IMR-90 (cell line): ENCODE results near the gene SLC6A7. TPM values are rescaled to one million over a fixed set of nuclear protein-coding genes. Genes with fewer than 3 reads are reported as not detected.

Source experiments
- ATAC-seq: fragments of 200-7000 bp; cut with Tn5 transposase; 2 replicates; pipeline ENCODE4 v1.9.1; 2020; ENCODE audit warnings: low read depth, mild to moderate bottlenecking, moderate library complexity
- BruUV-seq: library from RNA; stranded (reverse); fragments of 400-500 nt; replicated peaks from 2 replicates; lab custom pipeline; 2021; lab: Mats Ljungman, UMichigan
- CTCF ChIA-PET: fragments of 300-600 bp; formaldehyde crosslinking; extraction: SDS; loops from one replicate; lab custom pipeline; 2021; ENCODE audit warnings: antibody characterized with exemption; lab: Yijun Ruan, JAX
- POLR2A ChIA-PET: fragments of 300-600 bp; sonication (Branson Sonifier 250); formaldehyde crosslinking; loops from one replicate; lab custom pipeline; 2022; ENCODE audit warnings: antibody characterized with exemption; ENCODE audit not compliant: unreplicated experiment; lab: Charles Lee
- DNase-seq: peaks from one replicate; pipeline ENCODE4 v3.0.0; 2013
- H2AFZ ChIP-seq: replicated peaks from 2 replicates; pipeline ENCODE3; 2013; ENCODE audit warnings: low read length, mild to moderate bottlenecking; ENCODE audit not compliant: poor library complexity
- H2AK5ac ChIP-seq: 2 replicates; pipeline ENCODE4 v1.6.1; 2013; ENCODE audit warnings: low read depth, low read length, inconsistent platforms
- H2AK9ac ChIP-seq: replicated peaks from 2 replicates; pipeline ENCODE3; 2013; ENCODE audit warnings: mild to moderate bottlenecking, low read depth, low read length, moderate library complexity; ENCODE audit not compliant: poor library complexity
- H2BK120ac ChIP-seq: 2 replicates; pipeline ENCODE4 v1.6.1; 2013; ENCODE audit warnings: low read depth, low read length, inconsistent platforms
- H2BK15ac ChIP-seq: 3 replicates; pipeline ENCODE4 v1.6.1; 2013; ENCODE audit warnings: low read depth, low read length, inconsistent platforms
- H2BK20ac ChIP-seq: 2 replicates; pipeline ENCODE4 v1.6.1; 2013; ENCODE audit warnings: low read depth, mild to moderate bottlenecking, inconsistent platforms, low read length, moderate library complexity
- H2BK5ac ChIP-seq: 2 replicates; pipeline ENCODE4 v1.6.1; 2013; ENCODE audit warnings: mild to moderate bottlenecking, low read depth, low read length, inconsistent platforms; ENCODE audit not compliant: poor library complexity, severe bottlenecking
- H3K14ac ChIP-seq: replicated peaks from 2 replicates; pipeline ENCODE4 v1.6.1; 2013; ENCODE audit warnings: low read depth, low read length, inconsistent platforms
- H3K18ac ChIP-seq: 2 replicates; pipeline ENCODE4 v1.6.1; 2013; ENCODE audit warnings: low read depth, low read length, control low read depth
- H3K23ac ChIP-seq: 2 replicates; pipeline ENCODE4 v1.6.1; 2013; ENCODE audit warnings: low read depth, low read length, inconsistent platforms
- H3K27ac ChIP-seq: 2 replicates; pipeline ENCODE4 v1.5.1; 2013; ENCODE audit warnings: mild to moderate bottlenecking, control low read depth, low read length; ENCODE audit not compliant: insufficient read depth
- H3K27me3 ChIP-seq: 2 replicates; pipeline ENCODE4 v1.6.1; 2013; ENCODE audit warnings: low read length; ENCODE audit not compliant: control insufficient read depth, insufficient read depth
- H3K36me3 ChIP-seq: 2 replicates; pipeline ENCODE4 v1.6.1; 2013; ENCODE audit warnings: low read length, mixed read lengths; ENCODE audit not compliant: control insufficient read depth, insufficient read depth
- H3K4ac ChIP-seq: 2 replicates; pipeline ENCODE4 v1.6.1; 2013; ENCODE audit warnings: low read depth, low read length, inconsistent platforms
- H3K4me1 ChIP-seq: 2 replicates; pipeline ENCODE4 v1.6.1; 2013; ENCODE audit warnings: low read length, mixed read lengths; ENCODE audit not compliant: control insufficient read depth, insufficient read depth
- H3K4me2 ChIP-seq: 2 replicates; pipeline ENCODE4 v1.6.1; 2013; ENCODE audit warnings: low read depth, mild to moderate bottlenecking, control low read depth, low read length, moderate library complexity
- H3K4me3 ChIP-seq: 2 replicates; pipeline ENCODE4 v1.5.1; 2013; ENCODE audit warnings: low read depth, mild to moderate bottlenecking, control low read depth, low read length, moderate library complexity; ENCODE audit not compliant: insufficient read depth
- H3K56ac ChIP-seq: 2 replicates; pipeline ENCODE4 v1.6.1; 2013; ENCODE audit warnings: low read length, inconsistent platforms; ENCODE audit not compliant: insufficient read depth; ENCODE audit errors: extremely low read depth
- H3K79me1 ChIP-seq, 2 experiments: 2 replicates each; pipeline ENCODE4 v1.6.1; 2013; ENCODE audit warnings: low read length in 2 of 2, inconsistent platforms in 1 of 2, low read depth in 1 of 2
- H3K9ac ChIP-seq: 2 replicates; pipeline ENCODE4 v1.6.1; 2013; ENCODE audit warnings: low read depth, low read length, control low read depth
- H3K9me1 ChIP-seq: 2 replicates; pipeline ENCODE4 v1.6.1; 2013; ENCODE audit warnings: low read length, inconsistent platforms; ENCODE audit not compliant: insufficient read depth
- H3K9me3 ChIP-seq: 2 replicates; pipeline ENCODE4 v1.6.1; 2013; ENCODE audit warnings: low read length; ENCODE audit not compliant: control insufficient read depth, insufficient read depth
- H4K20me1 ChIP-seq: 2 replicates; pipeline ENCODE4 v1.6.1; 2013; ENCODE audit warnings: low read length, inconsistent platforms; ENCODE audit not compliant: insufficient read depth
- H4K5ac ChIP-seq: 2 replicates; pipeline ENCODE4 v1.6.1; 2013; ENCODE audit warnings: mild to moderate bottlenecking, low read depth, low read length, control low read depth
- H4K8ac ChIP-seq, 2 experiments: 2 replicates each; pipeline ENCODE4 v1.6.1; 2013; ENCODE audit warnings: low read depth in 2 of 2, low read length in 2 of 2, control low read depth in 1 of 2, inconsistent platforms in 1 of 2
- H4K91ac ChIP-seq: 2 replicates; pipeline ENCODE4 v1.6.1; 2013; ENCODE audit warnings: low read depth, low read length, inconsistent platforms; ENCODE audit not compliant: insufficient read depth
- BHLHE40 ChIP-seq: fragments of 150-350 bp; IDR thresholded peaks from 2 replicates; pipeline ENCODE4 v1.6.1; 2016; ENCODE audit warnings: mild to moderate bottlenecking, low read depth, low read length
- CTCF ChIP-seq: conservative IDR thresholded peaks from 2 replicates; pipeline ENCODE4 v1.5.1; 2012; ENCODE audit warnings: mild to moderate bottlenecking, low read depth, low read length, improper control_type of control experiment
- MAFK ChIP-seq: IDR thresholded peaks from 2 replicates; pipeline ENCODE4 v1.6.1; 2012; ENCODE audit warnings: low read depth, low read length, improper control_type of control experiment
- RCOR1 ChIP-seq: IDR thresholded peaks from 2 replicates; pipeline ENCODE4 v1.6.1; 2012; ENCODE audit warnings: mild to moderate bottlenecking, low read length, improper control_type of control experiment; ENCODE audit not compliant: insufficient replicate concordance
- USF2 ChIP-seq: fragments of 150-350 bp; IDR thresholded peaks from 2 replicates; pipeline ENCODE4 v1.6.1; 2017; ENCODE audit warnings: mild to moderate bottlenecking, antibody characterized with exemption, low read length, low read depth
- WGBS, 2 experiments: methylation state at CpG; one replicate each; pipeline versions ENCODE4 v1.1.5 to v1.1.7; 2013; ENCODE audit warnings: missing lambda C conversion rate in 2 of 2; ENCODE audit not compliant: insufficient read length in 1 of 2; ENCODE audit errors: extremely low coverage in 2 of 2; 5-methylcytosine and 5-hydroxymethylcytosine counted together
- dilution Hi-C: fragments of 300-500 bp; cut with HindIII; formaldehyde crosslinking; loops from one replicate; pipeline ENCODE4 v1.14.3; 2018; ENCODE audit warnings: low sequenced_read_pairs; ENCODE audit not compliant: unreplicated experiment
- in situ Hi-C: fragments of 300-500 bp; cut with MboI; formaldehyde crosslinking; loops from 3 replicates; pipeline ENCODE4 v1.14.3; 2019; ENCODE audit warnings: low sequenced_read_pairs, inconsistent platforms, mixed read lengths
- intact Hi-C: fragments of 100-400 bp; cut with micrococcal nuclease; formaldehyde crosslinking; loops from 2 replicates; pipeline ENCODE4 v1.10.0; 2022
- polyA plus RNA-seq, 3 experiments: library from polyadenylated mRNA; depleted of rRNA; stranded (reverse); fragments of >200 nt; gene quantifications; 2 replicates each; pipeline ENCODE4 v1.2.3, GENCODE V29; 2012; ENCODE audit warnings: low replicate concordance in 1 of 3
- total RNA-seq: library from RNA; depleted of rRNA; stranded (reverse); fragments of >200 nt; gene quantifications from 2 replicates; pipeline ENCODE4 v1.2.3, GENCODE V29; 2012

The SLC6A7 gene
- total and polyA plus RNA-seq, 2 of the 4 experiments (the other 2 are of a cell fraction) = under 0.01 TPM; not detected in 1

GRCh38 chr5:150213530-150213929 is 23.7 kb downstream of the SLC6A7 start:
- H3K9ac ChIP-seq = no peak overlapping the region
- 0 out of 2 replicates have a peak overlapping the region, but pooled peaks have one; percentile 54 for H3K23ac ChIP-seq
- H4K5ac ChIP-seq = no peak overlapping the region
- H3K4ac ChIP-seq = no peak overlapping the region
- DNase-seq (peak; percentile 75), ATAC-seq (peak; percentile 7; the same call in 1 of the 2 replicates)
- H2BK20ac ChIP-seq = no peak overlapping the region
- H3K56ac ChIP-seq = peak overlapping the region; percentile 25; the same call in 1 of the 2 replicates
- H3K4me2 ChIP-seq = no peak overlapping the region
- H2AK5ac ChIP-seq = no peak overlapping the region; the same call in 1 of the 2 replicates
- H4K91ac ChIP-seq = no peak overlapping the region
- intact Hi-C loops = loop anchor here (10.0 kb wide), 1 partner anchor 179 kb away; no protein-coding TSS in a partner anchor
- H3K27me3 ChIP-seq = no peaks in the 10 kb centered on the region
- in situ Hi-C loops = loop anchor here (5.0 to 25.0 kb wide), 4 partner anchors 86 to 576 kb away; partner anchors contain the start of genes HMGXB3 and TIGD6
- no peaks in the 10 kb centered on the region for H3K9me3 ChIP-seq
- peaks cover 6% of the 10 kb centered on the region; the same call in 1 of the 2 replicates for H3K9me1 ChIP-seq
- no TSS peak for BruUV-seq
- no peaks in the 10 kb centered on the region for H4K20me1 ChIP-seq
- H4K8ac ChIP-seq = peak overlapping the region in 1 of 2 experiments; percentile 45; a peak in 1 of 4 replicates
- peak overlapping the region; percentile 46 for H2BK120ac ChIP-seq
- ChIA-PET POLR2A (no interaction called here), CTCF (no interaction called here)
- H3K4me1 ChIP-seq = peaks cover 9% of the 10 kb centered on the region
- H3K4me3 ChIP-seq = no peak overlapping the region
- no peaks in the 10 kb centered on the region for H3K36me3 ChIP-seq
- no peak overlapping the region for H3K18ac ChIP-seq
- H2BK15ac ChIP-seq = no peak overlapping the region
- peak overlapping the region; percentile 26 for H2AK9ac ChIP-seq
- H2BK5ac ChIP-seq = no peak overlapping the region
- TF ChIP-seq CTCF = no peak
- TF ChIP-seq BHLHE40 = no peak
- TF ChIP-seq RCOR1 = no peak
- TF ChIP-seq MAFK = no peak
- TF ChIP-seq USF2 = no peak
- dilution Hi-C loops = no loop called here
- 68% methylated on average over 5 of the region's 6 CpGs; no CpG with 5 or more reads in 1 of the 2 experiments for WGBS, 2 experiments
- H3K27ac ChIP-seq = no peak overlapping the region
- no peaks in the 10 kb centered on the region for H3K79me1 ChIP-seq
- peak overlapping the region; percentile 29 for H2AFZ ChIP-seq
- 0 out of 2 replicates have a peak overlapping the region, but pooled peaks have one; percentile 57 for H3K14ac ChIP-seq
